Mammary epithelial cell (primary cell): ENCODE data around the gene SLC34A2.

Experiments
- EZH2 ChIP-seq: IDR thresholded peaks from 2 replicates; pipeline ENCODE4 v1.6.1; 2012; ENCODE audit warnings: low read length, inconsistent platforms, borderline replicate concordance
- TF ChIP-seq, protein P1 (sequence below), 2 donors: IDR thresholded peaks in 1 of 2; conservative IDR thresholded peaks in 1 of 2; 2 replicates each; pipeline ENCODE4 v1.5.1; 2011 to 2012; ENCODE audit warnings: inconsistent platforms in 2 of 2, low read length in 2 of 2, mild to moderate bottlenecking in 2 of 2, control low read depth in 1 of 2, low read depth in 1 of 2; ENCODE audit not compliant: insufficient read depth in 1 of 2; ENCODE audit errors: extremely low read depth in 1 of 2

DNA sequence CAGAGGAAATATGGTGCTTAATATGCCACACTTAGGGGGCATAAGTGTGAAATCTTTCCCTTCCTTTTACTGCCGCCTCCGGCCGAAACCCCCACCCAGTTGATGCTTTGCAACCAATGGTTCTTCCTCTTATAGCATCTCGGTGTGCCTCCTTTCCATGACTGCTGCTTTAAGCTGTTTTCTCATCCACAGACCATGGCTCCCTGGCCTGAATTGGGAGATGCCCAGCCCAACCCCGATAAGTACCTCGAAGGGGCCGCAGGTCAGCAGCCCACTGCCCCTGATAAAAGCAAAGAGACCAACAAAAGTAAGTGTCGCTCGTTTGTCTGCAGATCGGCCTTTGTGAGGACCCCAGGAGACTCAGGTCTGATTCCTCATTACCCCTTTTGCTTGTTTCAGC, 6.7 kb downstream of the SLC34A2 start:
- TF ChIP-seq, protein P1, sequence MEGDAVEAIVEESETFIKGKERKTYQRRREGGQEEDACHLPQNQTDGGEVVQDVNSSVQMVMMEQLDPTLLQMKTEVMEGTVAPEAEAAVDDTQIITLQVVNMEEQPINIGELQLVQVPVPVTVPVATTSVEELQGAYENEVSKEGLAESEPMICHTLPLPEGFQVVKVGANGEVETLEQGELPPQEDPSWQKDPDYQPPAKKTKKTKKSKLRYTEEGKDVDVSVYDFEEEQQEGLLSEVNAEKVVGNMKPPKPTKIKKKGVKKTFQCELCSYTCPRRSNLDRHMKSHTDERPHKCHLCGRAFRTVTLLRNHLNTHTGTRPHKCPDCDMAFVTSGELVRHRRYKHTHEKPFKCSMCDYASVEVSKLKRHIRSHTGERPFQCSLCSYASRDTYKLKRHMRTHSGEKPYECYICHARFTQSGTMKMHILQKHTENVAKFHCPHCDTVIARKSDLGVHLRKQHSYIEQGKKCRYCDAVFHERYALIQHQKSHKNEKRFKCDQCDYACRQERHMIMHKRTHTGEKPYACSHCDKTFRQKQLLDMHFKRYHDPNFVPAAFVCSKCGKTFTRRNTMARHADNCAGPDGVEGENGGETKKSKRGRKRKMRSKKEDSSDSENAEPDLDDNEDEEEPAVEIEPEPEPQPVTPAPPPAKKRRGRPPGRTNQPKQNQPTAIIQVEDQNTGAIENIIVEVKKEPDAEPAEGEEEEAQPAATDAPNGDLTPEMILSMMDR (conservative IDR thresholded peaks at IDR 0.05 in 1 of 2, IDR thresholded peaks at IDR 0.05 in 1 of 2; ENCODE audit: extremely low read depth in 1 of 2, insufficient read depth in 1 of 2, low read depth in 1 of 2, low read length in 2 of 2): no peak
- TF ChIP-seq EZH2: no peak
